ENCODE measurements around the gene ACP1. TPM values are rescaled to one million over a fixed set of nuclear protein-coding genes. Genes with fewer than 3 reads are reported as not detected.

The ACP1 gene
- total and polyA plus RNA-seq, 11 donors: 51.4 to 99.7 (median 64.7) TPM

DNA sequence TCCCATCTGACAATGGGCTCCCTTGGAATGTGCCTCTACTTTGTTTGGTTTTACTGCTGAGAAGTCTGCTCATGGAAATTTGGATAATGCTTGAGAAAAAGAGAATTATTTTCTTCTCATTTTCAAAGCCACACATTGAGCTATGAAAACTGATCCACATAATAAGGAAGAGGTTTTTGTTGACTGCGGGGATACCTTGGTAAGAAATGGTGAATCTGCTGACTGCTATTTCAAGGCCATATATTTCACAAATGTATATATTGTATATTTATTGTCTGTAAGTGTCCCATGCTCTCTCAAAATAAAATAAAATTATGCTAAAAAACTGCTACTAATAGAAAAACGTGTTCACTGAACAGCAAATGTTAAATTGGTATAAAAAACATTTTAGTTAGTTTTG lies 16.0 kb upstream of the ACP1 start:
- TF ChIP-seq, protein P1, sequence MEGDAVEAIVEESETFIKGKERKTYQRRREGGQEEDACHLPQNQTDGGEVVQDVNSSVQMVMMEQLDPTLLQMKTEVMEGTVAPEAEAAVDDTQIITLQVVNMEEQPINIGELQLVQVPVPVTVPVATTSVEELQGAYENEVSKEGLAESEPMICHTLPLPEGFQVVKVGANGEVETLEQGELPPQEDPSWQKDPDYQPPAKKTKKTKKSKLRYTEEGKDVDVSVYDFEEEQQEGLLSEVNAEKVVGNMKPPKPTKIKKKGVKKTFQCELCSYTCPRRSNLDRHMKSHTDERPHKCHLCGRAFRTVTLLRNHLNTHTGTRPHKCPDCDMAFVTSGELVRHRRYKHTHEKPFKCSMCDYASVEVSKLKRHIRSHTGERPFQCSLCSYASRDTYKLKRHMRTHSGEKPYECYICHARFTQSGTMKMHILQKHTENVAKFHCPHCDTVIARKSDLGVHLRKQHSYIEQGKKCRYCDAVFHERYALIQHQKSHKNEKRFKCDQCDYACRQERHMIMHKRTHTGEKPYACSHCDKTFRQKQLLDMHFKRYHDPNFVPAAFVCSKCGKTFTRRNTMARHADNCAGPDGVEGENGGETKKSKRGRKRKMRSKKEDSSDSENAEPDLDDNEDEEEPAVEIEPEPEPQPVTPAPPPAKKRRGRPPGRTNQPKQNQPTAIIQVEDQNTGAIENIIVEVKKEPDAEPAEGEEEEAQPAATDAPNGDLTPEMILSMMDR (IDR thresholded peaks at IDR 0.05): no peak
- no peak for TF ChIP-seq POLR2A (IDR thresholded peaks at IDR 0.05)
- WGBS, 4 donors: 85 to 92% (median 88%) methylated on average over 2 of the region's 2 CpGs
- no peak overlapping the region for H3K27ac ChIP-seq
- intact Hi-C loops (cut with DNase I): loop anchor here in 8 of 10 donors (5.0 to 10.0 kb wide), 6 partner anchors 39 to 1299 kb away; partner anchors contain the start of gene ALKAL2 (in 3 of the 8)
- H3K27me3 ChIP-seq: no peaks in the 10 kb centered on the region
- H3K9me3 ChIP-seq: no peaks in the 10 kb centered on the region
- DNase-seq (no peak), ATAC-seq (no peak)
- no peaks in the 10 kb centered on the region for H3K4me1 ChIP-seq
- no peak overlapping the region for H3K4me3 ChIP-seq
- peaks cover 0 to 67% (median 52%) of the 10 kb centered on the region in 9 donors for H3K36me3 ChIP-seq

DNA sequence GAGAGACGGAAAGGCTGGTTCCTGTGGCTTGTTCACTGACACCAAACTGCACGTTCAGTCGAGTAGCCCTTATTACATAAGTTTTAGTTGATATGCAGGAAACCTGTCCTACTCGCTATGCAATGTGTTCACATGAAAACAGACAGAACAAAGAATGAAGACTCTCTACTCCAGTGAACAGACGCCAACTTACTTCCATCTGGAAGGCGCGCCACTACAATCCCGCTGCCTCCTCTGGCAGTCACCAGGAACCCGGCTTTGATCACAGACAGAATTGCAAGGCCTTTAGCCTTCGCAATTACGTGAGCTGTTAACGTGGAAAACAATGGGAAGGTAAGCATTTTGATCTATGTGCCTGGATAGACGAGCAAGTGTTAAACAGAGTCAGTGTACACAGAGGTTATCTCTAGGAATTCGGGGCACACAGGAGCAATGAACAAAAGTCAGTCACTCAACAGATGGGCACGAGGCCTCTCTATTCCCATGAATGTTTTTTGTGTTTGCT lies 15.2 kb upstream of the ACP1 start:
- intact Hi-C loops (cut with DNase I): loop anchor here in 8 of 10 donors (5.0 to 10.0 kb wide), 6 partner anchors 38 to 1298 kb away; partner anchors contain the start of gene ALKAL2 (in 3 of the 8)
- no peak for TF ChIP-seq POLR2A (IDR thresholded peaks at IDR 0.05)
- TF ChIP-seq, protein P1 (IDR thresholded peaks at IDR 0.05): no peak
- WGBS, 4 donors: 92 to 94% (median 93%) methylated on average over 15 of the region's 15 CpGs
- DNase-seq: no peak
- Histone ChIP-seq H3K36me3 (peaks cover 0 to 58% (median 43%) of the 10 kb centered on the region in 9 donors), H3K4me1 (no peaks in the 10 kb centered on the region), H3K27ac (no peak overlapping the region), H3K27me3 (no peaks in the 10 kb centered on the region), H3K9me3 (no peaks in the 10 kb centered on the region), H3K4me3 (no peak overlapping the region)
- ATAC-seq: no peak

DNA sequence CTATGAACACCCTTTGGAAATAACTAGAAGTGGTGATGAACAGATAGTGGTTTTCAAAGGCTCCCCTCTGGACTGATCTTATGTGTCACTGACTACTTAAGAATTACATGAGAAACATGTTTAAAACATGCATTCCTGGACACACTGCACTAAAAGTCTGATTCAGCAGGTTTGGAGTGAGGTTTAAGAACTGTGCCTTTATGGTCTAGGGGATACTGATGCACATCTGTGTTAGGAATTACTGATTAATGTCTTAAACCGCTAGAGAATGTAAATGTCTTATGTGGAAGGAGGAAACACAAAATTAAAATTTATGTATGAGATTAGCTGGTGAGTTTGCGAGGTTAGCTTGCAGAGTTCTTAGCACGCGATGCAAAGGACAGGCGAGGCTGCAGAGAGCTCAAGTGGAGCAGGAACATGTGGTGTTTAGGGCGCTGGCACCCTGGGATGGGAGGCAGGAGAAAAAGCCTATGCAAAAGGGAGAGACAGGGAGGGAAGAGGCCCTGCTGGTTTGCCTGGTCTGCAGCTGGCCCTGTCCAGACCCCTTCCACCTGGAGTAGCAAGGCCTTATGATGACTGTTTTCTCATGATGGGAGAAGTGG lies 12.6 kb upstream of the ACP1 start:
- no peak for TF ChIP-seq POLR2A (IDR thresholded peaks at IDR 0.05)
- TF ChIP-seq, protein P1 (IDR thresholded peaks at IDR 0.05): no peak
- DNase-seq: no peak
- 93 to 97% (median 95%) methylated on average over 6 of the region's 6 CpGs for WGBS, 4 donors
- no peak for ATAC-seq
- H3K4me1 ChIP-seq: no peaks in the 10 kb centered on the region
- intact Hi-C loops (cut with DNase I): no loop called here
- H3K27me3 ChIP-seq: no peaks in the 10 kb centered on the region
- peaks cover 0 to 44% (median 25%) of the 10 kb centered on the region in 9 donors for H3K36me3 ChIP-seq
- peaks cover 0 to 11% (median 0%) of the 10 kb centered on the region in 12 donors for H3K9me3 ChIP-seq
- H3K4me3 ChIP-seq: no peak overlapping the region
- H3K27ac ChIP-seq: no peak overlapping the region

DNA sequence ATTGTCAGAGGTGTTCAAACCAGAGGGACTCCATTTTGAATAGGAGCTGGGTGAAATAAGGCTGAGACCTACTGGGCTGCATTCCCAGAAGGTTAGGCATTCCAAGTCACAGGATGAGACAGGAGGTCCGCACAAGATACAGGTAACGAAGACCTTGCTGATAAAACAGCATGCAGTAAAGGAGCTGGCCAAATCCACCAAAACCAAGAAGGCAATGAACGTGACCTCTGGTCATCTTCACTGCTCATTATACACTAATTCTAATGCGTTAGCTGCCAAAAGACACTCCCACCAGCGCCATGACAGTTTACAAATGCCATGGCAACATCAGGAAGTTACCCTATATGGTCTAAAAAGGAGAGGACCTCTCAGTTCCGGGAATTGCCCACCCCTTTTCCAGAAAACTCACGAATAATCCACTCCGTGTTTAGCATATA lies 11.5 kb upstream of the ACP1 start:
- Histone ChIP-seq H3K27me3 (no peaks in the 10 kb centered on the region), H3K36me3 (peaks cover 0 to 37% (median 17%) of the 10 kb centered on the region in 9 donors), H3K4me1 (no peaks in the 10 kb centered on the region), H3K27ac (no peak overlapping the region), H3K9me3 (peaks cover 0 to 22% (median 5%) of the 10 kb centered on the region in 12 donors), H3K4me3 (no peak overlapping the region)
- no peak for ATAC-seq
- WGBS, 4 donors: 82 to 88% (median 84%) methylated on average over 8 of the region's 8 CpGs
- intact Hi-C loops (cut with DNase I): no loop called here
- DNase-seq: no peak
- no peak for TF ChIP-seq POLR2A (IDR thresholded peaks at IDR 0.05)
- TF ChIP-seq, protein P1 (IDR thresholded peaks at IDR 0.05): no peak

Measured in heart left ventricle (tissue), 16 donors.